ENCODE data around the gene ERCC6. TPM values are rescaled to one million over a fixed set of nuclear protein-coding genes. Genes with fewer than 3 reads are reported as not detected.

ERCC6 gene
- total RNA-seq, 5 donors from 2014 or later (not counting 1 experiment from before 2014, with no cell fraction given), result 34.6 to 40.7 (median 39.1) TPM

GRCh38 chr10:49575489-49576072, 36.7 kb upstream of the ERCC6 start:
- DNase-seq, result no peak

DNA sequence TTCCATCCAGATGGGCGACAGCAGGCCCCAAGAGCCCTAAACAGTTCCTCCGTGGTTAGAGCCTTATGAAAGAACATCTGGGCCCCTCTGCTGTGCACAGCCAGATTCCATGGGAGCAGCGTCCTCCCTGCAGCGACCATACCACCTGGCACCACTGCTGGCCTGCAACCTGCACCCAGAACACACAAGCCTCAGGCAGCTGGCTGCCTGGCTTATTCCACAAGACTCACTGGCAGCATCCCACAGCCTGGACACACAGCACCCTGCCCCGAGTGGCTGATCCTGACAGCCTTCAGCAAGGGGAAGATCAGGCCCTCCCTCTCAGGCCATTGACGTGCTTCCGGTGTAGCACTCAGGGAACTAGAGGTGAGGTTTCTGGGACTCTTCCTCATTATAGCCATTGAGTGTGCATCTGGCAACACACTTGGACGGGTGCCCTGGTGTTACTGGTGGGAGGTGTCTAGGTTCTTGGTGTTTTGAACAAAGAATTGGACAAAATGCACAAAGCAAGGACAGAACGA, 33.7 kb upstream of the ERCC6 start:
- H3K4me1 Mint-ChIP-seq, result peaks cover 0 to 3% (median 0%) of the 10 kb centered on the region in 3 donors
- WGBS (ENCODE audit: insufficient coverage), result 71% methylated on average over 9 of the region's 9 CpGs
- H3K9me3 Mint-ChIP-seq, result no peaks in the 10 kb centered on the region

More at GRCh38 chr10:49575489-49576072, 36.7 kb upstream of the ERCC6 start:
- no peak for ATAC-seq (replicated peaks in 1 of 4)
- 86% methylated on average over 7 of the region's 11 CpGs for WGBS (ENCODE audit: insufficient coverage)
- H3K4me1 ChIP-seq (ENCODE audit: control insufficient read depth in 1 of 2, extremely low read depth in 1 of 2, insufficient read depth in 2 of 2, low read length in 2 of 2), result no peaks in the 10 kb centered on the region
- H3K36me3 ChIP-seq (ENCODE audit: control insufficient read depth in 2 of 2, extremely low read depth in 1 of 2, insufficient read depth in 1 of 2, low read length in 1 of 2), result no peaks in the 10 kb centered on the region
- no peak overlapping the region for H3K4me3 ChIP-seq (ENCODE audit: control insufficient read depth in 1 of 2, extremely low read depth in 1 of 2, low read length in 1 of 2)
- no peaks in the 10 kb centered on the region for H3K36me3 Mint-ChIP-seq
- no peak overlapping the region for H3K4me3 Mint-ChIP-seq
- H3K4me1 Mint-ChIP-seq, result no peaks in the 10 kb centered on the region
- peaks cover 0 to 16% of the 10 kb centered on the region in 2 experiments for H3K27me3 ChIP-seq (replicated peaks in 1 of 2; ENCODE audit: control insufficient read depth in 2 of 2, extremely low read depth in 1 of 2, insufficient read depth in 2 of 2, low read length in 1 of 2)
- H3K27me3 Mint-ChIP-seq, result peaks cover 12 to 27% of the 10 kb centered on the region in 2 donors
- no peaks in the 10 kb centered on the region for H3K9me3 Mint-ChIP-seq
- H3K9me3 ChIP-seq, result no peaks in the 10 kb centered on the region
- POLR2A ChIA-PET, result no interaction called here
- no peak overlapping the region for H3K27ac ChIP-seq (ENCODE audit: low read length)
- CTCF ChIA-PET, result interaction anchor here in 1 of 2 donors (0.9 kb wide), 1 partner anchor 14 kb away, joined by 4 read pairs; no protein-coding TSS in a partner anchor
- H3K27ac Mint-ChIP-seq, result no peak overlapping the region

DNA sequence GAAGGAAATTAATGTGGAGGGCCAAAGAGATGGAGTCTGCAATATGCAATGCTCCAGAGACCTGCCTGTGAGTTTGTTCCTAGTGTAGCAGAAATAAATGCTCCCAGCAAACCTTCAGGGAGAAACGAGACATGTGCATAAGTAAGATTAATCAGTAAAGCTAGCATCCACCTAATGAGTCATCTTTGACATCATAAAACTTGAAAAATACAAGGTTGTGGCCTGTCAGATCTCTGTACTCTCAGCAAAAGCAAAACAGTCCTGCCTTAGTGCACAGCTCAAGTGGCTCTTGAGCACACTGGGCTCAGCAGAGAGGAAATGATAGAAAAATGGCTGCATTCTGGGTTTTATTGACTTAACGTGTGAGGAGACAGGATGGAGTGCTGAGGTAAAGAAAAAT, 32.5 kb upstream of the ERCC6 start:
- Mint-ChIP-seq H3K4me3 (no peak overlapping the region), H3K4me1 (peaks cover 0 to 3% (median 0%) of the 10 kb centered on the region in 3 donors), H3K27ac (no peak overlapping the region), H3K27me3 (peaks cover 6 to 17% of the 10 kb centered on the region in 2 donors), H3K36me3 (no peaks in the 10 kb centered on the region), H3K9me3 (no peaks in the 10 kb centered on the region)
- Histone ChIP-seq H3K27ac (ENCODE audit: low read length) (no peak overlapping the region), H3K27me3 (replicated peaks in 1 of 2; ENCODE audit: control insufficient read depth in 2 of 2, extremely low read depth in 1 of 2, insufficient read depth in 2 of 2, low read length in 1 of 2) (peaks cover 0 to 9% of the 10 kb centered on the region in 2 experiments), H3K36me3 (ENCODE audit: control insufficient read depth in 2 of 2, extremely low read depth in 1 of 2, insufficient read depth in 1 of 2, low read length in 1 of 2) (no peaks in the 10 kb centered on the region), H3K4me3 (ENCODE audit: control insufficient read depth in 1 of 2, extremely low read depth in 1 of 2, low read length in 1 of 2) (no peak overlapping the region), H3K9me3 (no peaks in the 10 kb centered on the region), H3K4me1 (ENCODE audit: control insufficient read depth in 1 of 2, extremely low read depth in 1 of 2, insufficient read depth in 2 of 2, low read length in 2 of 2) (no peaks in the 10 kb centered on the region)
- 40% methylated on average over 1 of the region's 2 CpGs for WGBS (ENCODE audit: insufficient coverage)
- ATAC-seq (replicated peaks in 1 of 4) (no peak), DNase-seq (no peak)
- ChIA-PET POLR2A (no interaction called here), CTCF (interaction anchor here in 1 of 2 donors (0.6 kb wide), 1 partner anchor 18 kb away, joined by 3 read pairs; no protein-coding TSS in a partner anchor)

More for the DNA sequence above, 33.7 kb upstream of the ERCC6 start:
- H3K36me3 Mint-ChIP-seq, result no peaks in the 10 kb centered on the region
- ChIA-PET POLR2A (no interaction called here), CTCF (no interaction called here)
- no peaks in the 10 kb centered on the region for H3K9me3 ChIP-seq
- no peaks in the 10 kb centered on the region for H3K36me3 ChIP-seq (ENCODE audit: control insufficient read depth in 2 of 2, extremely low read depth in 1 of 2, insufficient read depth in 1 of 2, low read length in 1 of 2)
- no peak overlapping the region for H3K27ac ChIP-seq (ENCODE audit: low read length)
- DNase-seq (no peak), ATAC-seq (replicated peaks in 1 of 4) (no peak)
- no peak overlapping the region for H3K4me3 ChIP-seq (ENCODE audit: control insufficient read depth in 1 of 2, extremely low read depth in 1 of 2, low read length in 1 of 2)
- peaks cover 12 to 25% of the 10 kb centered on the region in 2 donors for H3K27me3 Mint-ChIP-seq
- H3K4me1 ChIP-seq (ENCODE audit: control insufficient read depth in 1 of 2, extremely low read depth in 1 of 2, insufficient read depth in 2 of 2, low read length in 2 of 2), result no peaks in the 10 kb centered on the region
- no peak overlapping the region for H3K27ac Mint-ChIP-seq
- peaks cover 0 to 12% of the 10 kb centered on the region in 2 experiments for H3K27me3 ChIP-seq (replicated peaks in 1 of 2; ENCODE audit: control insufficient read depth in 2 of 2, extremely low read depth in 1 of 2, insufficient read depth in 2 of 2, low read length in 1 of 2)
- H3K4me3 Mint-ChIP-seq, result no peak overlapping the region

DNA sequence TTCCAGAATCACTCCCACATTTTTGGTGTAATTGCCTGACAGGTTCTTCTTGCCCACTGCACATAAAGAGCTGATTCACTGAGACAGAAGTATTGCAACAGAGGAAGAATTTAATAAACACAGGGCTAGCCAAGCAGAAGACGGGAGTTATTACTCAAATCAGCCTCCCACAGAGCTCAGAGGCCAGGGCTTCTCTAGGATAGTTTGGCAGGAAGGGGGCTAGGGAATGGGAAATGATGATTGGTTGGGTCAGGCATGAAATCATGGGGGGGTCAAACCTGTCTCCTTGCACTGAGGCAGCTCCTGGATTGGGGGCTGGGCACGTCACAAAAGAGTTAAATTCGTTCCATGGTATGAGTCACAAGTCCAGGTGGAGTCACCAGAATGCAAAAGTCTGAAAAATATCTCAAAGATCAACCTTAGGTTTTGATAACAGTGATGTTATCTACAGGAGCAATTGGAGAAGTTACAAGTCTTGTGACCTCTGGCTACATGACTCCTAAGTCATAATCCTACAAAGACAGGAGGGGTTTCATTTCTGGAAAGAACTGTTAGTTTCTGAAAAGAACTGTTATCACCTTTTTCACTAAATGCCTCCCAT, 30.2 kb upstream of the ERCC6 start:
- H3K4me1 Mint-ChIP-seq, result peaks cover 0 to 3% (median 0%) of the 10 kb centered on the region in 3 donors
- ChIA-PET CTCF (no interaction called here), POLR2A (no interaction called here)
- DNase-seq (no peak), ATAC-seq (replicated peaks in 1 of 4) (no peak)
- no peak overlapping the region for H3K4me3 Mint-ChIP-seq
- no peak overlapping the region for H3K27ac Mint-ChIP-seq
- no peaks in the 10 kb centered on the region for H3K4me1 ChIP-seq (ENCODE audit: control insufficient read depth in 1 of 2, extremely low read depth in 1 of 2, insufficient read depth in 2 of 2, low read length in 2 of 2)
- H3K9me3 Mint-ChIP-seq, result no peaks in the 10 kb centered on the region
- H3K4me3 ChIP-seq (ENCODE audit: control insufficient read depth in 1 of 2, extremely low read depth in 1 of 2, low read length in 1 of 2), result no peak overlapping the region
- H3K27me3 Mint-ChIP-seq, result peaks cover 9 to 18% of the 10 kb centered on the region in 2 donors
- H3K27me3 ChIP-seq (replicated peaks in 1 of 2; ENCODE audit: control insufficient read depth in 2 of 2, extremely low read depth in 1 of 2, insufficient read depth in 2 of 2, low read length in 1 of 2), result peaks cover 0 to 9% of the 10 kb centered on the region in 2 experiments
- H3K36me3 ChIP-seq (ENCODE audit: control insufficient read depth in 2 of 2, extremely low read depth in 1 of 2, insufficient read depth in 1 of 2, low read length in 1 of 2), result no peaks in the 10 kb centered on the region
- no peaks in the 10 kb centered on the region for H3K36me3 Mint-ChIP-seq
- no peaks in the 10 kb centered on the region for H3K9me3 ChIP-seq
- H3K27ac ChIP-seq (ENCODE audit: low read length), result no peak overlapping the region
- WGBS (ENCODE audit: insufficient coverage), result no CpG with 5 or more reads among the region's 3 CpGs

GRCh38 chr10:49568235-49568634, 29.3 kb upstream of the ERCC6 start:
- no peak overlapping the region for H3K4me3 Mint-ChIP-seq
- no CpG with 5 or more reads among the region's 2 CpGs for WGBS (ENCODE audit: insufficient coverage)
- peaks cover 0 to 9% of the 10 kb centered on the region in 2 experiments for H3K27me3 ChIP-seq (replicated peaks in 1 of 2; ENCODE audit: control insufficient read depth in 2 of 2, extremely low read depth in 1 of 2, insufficient read depth in 2 of 2, low read length in 1 of 2)
- no peaks in the 10 kb centered on the region for H3K9me3 ChIP-seq
- DNase-seq (no peak), ATAC-seq (replicated peaks in 1 of 4) (no peak)
- ChIA-PET CTCF (no interaction called here), POLR2A (no interaction called here)
- H3K27ac ChIP-seq (ENCODE audit: low read length), result no peak overlapping the region
- no peaks in the 10 kb centered on the region for H3K36me3 Mint-ChIP-seq
- no peak overlapping the region for H3K4me3 ChIP-seq (ENCODE audit: control insufficient read depth in 1 of 2, extremely low read depth in 1 of 2, low read length in 1 of 2)
- no peak overlapping the region for H3K27ac Mint-ChIP-seq
- H3K27me3 Mint-ChIP-seq, result peaks cover 12 to 26% of the 10 kb centered on the region in 2 donors
- H3K4me1 ChIP-seq (ENCODE audit: control insufficient read depth in 1 of 2, extremely low read depth in 1 of 2, insufficient read depth in 2 of 2, low read length in 2 of 2), result no peaks in the 10 kb centered on the region
- no peaks in the 10 kb centered on the region for H3K36me3 ChIP-seq (ENCODE audit: control insufficient read depth in 2 of 2, extremely low read depth in 1 of 2, insufficient read depth in 1 of 2, low read length in 1 of 2)
- no peaks in the 10 kb centered on the region for H3K9me3 Mint-ChIP-seq
- peaks cover 0 to 3% (median 0%) of the 10 kb centered on the region in 3 donors for H3K4me1 Mint-ChIP-seq

- Mint-ChIP-seq H3K27me3 (peaks cover 16 to 29% of the 10 kb centered on the region in 2 donors), H3K27ac (no peak overlapping the region), H3K9me3 (no peaks in the 10 kb centered on the region), H3K36me3 (no peaks in the 10 kb centered on the region), H3K4me1 (peaks cover 0 to 3% (median 0%) of the 10 kb centered on the region in 3 donors), H3K4me3 (no peak overlapping the region)
- ChIA-PET CTCF (no interaction called here), POLR2A (no interaction called here)
- no peaks in the 10 kb centered on the region for H3K36me3 ChIP-seq (ENCODE audit: control insufficient read depth in 2 of 2, extremely low read depth in 1 of 2, insufficient read depth in 1 of 2, low read length in 1 of 2)
- no peaks in the 10 kb centered on the region for H3K4me1 ChIP-seq (ENCODE audit: control insufficient read depth in 1 of 2, extremely low read depth in 1 of 2, insufficient read depth in 2 of 2, low read length in 2 of 2)
- no peak overlapping the region for H3K4me3 ChIP-seq (ENCODE audit: control insufficient read depth in 1 of 2, extremely low read depth in 1 of 2, low read length in 1 of 2)
- WGBS (ENCODE audit: insufficient coverage), result no CpG with 5 or more reads among the region's 1 CpG
- ATAC-seq (replicated peaks in 1 of 4) (no peak), DNase-seq (no peak)
- H3K9me3 ChIP-seq, result no peaks in the 10 kb centered on the region
- H3K27me3 ChIP-seq (replicated peaks in 1 of 2; ENCODE audit: control insufficient read depth in 2 of 2, extremely low read depth in 1 of 2, insufficient read depth in 2 of 2, low read length in 1 of 2), result peaks cover 0 to 10% of the 10 kb centered on the region in 2 experiments
- H3K27ac ChIP-seq (ENCODE audit: low read length), result no peak overlapping the region
Measured at GRCh38 chr10:49567810-49568209, 28.9 kb upstream of the ERCC6 start.
